Endothelial cell of umbilical vein (primary cell): ENCODE measurements around the gene NUP35. TPM values are rescaled to one million over a fixed set of nuclear protein-coding genes. Genes with fewer than 3 reads are reported as not detected.

Source experiments
- BruUV-seq: library from RNA; stranded (reverse); fragments of 400-500 nt; replicated peaks from 2 replicates; lab custom pipeline; 2021; lab: Mats Ljungman, UMichigan
- CTCF ChIA-PET: fragments of 300-600, 350-600 bp; sonication (Branson Sonifier 250); formaldehyde crosslinking; loops from one replicate; lab custom pipeline; 2021; ENCODE audit warnings: antibody characterized with exemption, inconsistent platforms; lab: Charles Lee
- POLR2A ChIA-PET: fragments of 300-600, 350-600 bp; sonication (Branson Sonifier 250); formaldehyde crosslinking; loops from one replicate; lab custom pipeline; 2021; ENCODE audit warnings: antibody characterized with exemption, inconsistent platforms; lab: Charles Lee
- DNase-seq: peaks from one replicate; pipeline ENCODE4 v3.0.0-alpha.2; 2011; ENCODE audit warnings: low read depth, low spot score
- FAIRE-seq: peaks from 2 replicates; lab custom pipeline; 2011; peaks lifted over from hg19 to GRCh38; lab: Jason Lieb, UNC
- H2AFZ ChIP-seq: 2 replicates; pipeline ENCODE4 v1.6.0; 2012; ENCODE audit warnings: low read depth, low read length, control low read depth, inconsistent platforms
- H3K27ac ChIP-seq: 2 replicates; pipeline ENCODE4 v1.5.1; 2011; ENCODE audit warnings: low read depth, mild to moderate bottlenecking, control low read depth, low read length, moderate library complexity; ENCODE audit not compliant: insufficient read depth
- H3K27me3 ChIP-seq, 2 experiments: 2 replicates each; pipeline versions ENCODE4 v1.6.0 to v1.6.1; 2011; ENCODE audit warnings: low read length in 2 of 2, mixed read lengths in 1 of 2; ENCODE audit not compliant: control insufficient read depth in 2 of 2, insufficient read depth in 2 of 2
- H3K36me3 ChIP-seq, 2 experiments: 2 replicates in 1 of 2; 3 replicates in 1 of 2; pipeline ENCODE4 v1.5.1; 2011; ENCODE audit warnings: low read length in 2 of 2, mild to moderate bottlenecking in 1 of 2, moderate library complexity in 1 of 2; ENCODE audit not compliant: control insufficient read depth in 2 of 2, insufficient read depth in 2 of 2; ENCODE audit errors: extremely low read depth in 1 of 2
- H3K4me1 ChIP-seq: 3 replicates; pipeline ENCODE4 v1.5.1; 2011; ENCODE audit warnings: mild to moderate bottlenecking, low read length; ENCODE audit not compliant: control insufficient read depth, insufficient read depth; ENCODE audit errors: extremely low read depth
- H3K4me2 ChIP-seq: 2 replicates; pipeline ENCODE4 v1.6.1; 2011; ENCODE audit warnings: low read length, control low read depth, mixed read lengths; ENCODE audit not compliant: insufficient read depth
- H3K4me3 ChIP-seq, 3 experiments: fragments of 200-600 bp in 1 of 3; sonication (generic), shearing (Covaris generic) in 1 of 3; replicated peaks in 1 of 3; 2 replicates each; pipeline ENCODE4 v1.5.1; 2011 to 2016; ENCODE audit warnings: control low read depth in 3 of 3, low read length in 3 of 3, mild to moderate bottlenecking in 2 of 3, inconsistent platforms in 1 of 3, low read depth in 1 of 3, moderate library complexity in 1 of 3; ENCODE audit not compliant: insufficient read depth in 1 of 3
- H3K79me2 ChIP-seq: 2 replicates; pipeline ENCODE4 v1.6.0; 2012; ENCODE audit warnings: low read length, inconsistent platforms; ENCODE audit not compliant: control insufficient read depth, insufficient read depth
- H3K9ac ChIP-seq: replicated peaks from 2 replicates; pipeline ENCODE3; 2011; ENCODE audit warnings: low read length, control low read depth; ENCODE audit not compliant: insufficient read depth; ENCODE audit errors: extremely low read depth
- H3K9me1 ChIP-seq: replicated peaks from 3 replicates; pipeline ENCODE4 v1.6.0; 2011; ENCODE audit warnings: mild to moderate bottlenecking, low read length; ENCODE audit not compliant: control insufficient read depth, insufficient read depth; ENCODE audit errors: extremely low read depth
- H3K9me3 ChIP-seq: replicated peaks from 2 replicates; pipeline ENCODE4 v1.5.1; 2012; ENCODE audit warnings: low read length, inconsistent platforms; ENCODE audit not compliant: control insufficient read depth, insufficient read depth
- H4K20me1 ChIP-seq: replicated peaks from 2 replicates; pipeline ENCODE3; 2011; ENCODE audit warnings: mild to moderate bottlenecking, low read length; ENCODE audit not compliant: control insufficient read depth, insufficient read depth; ENCODE audit errors: extremely low read depth
- EZH2 ChIP-seq: IDR thresholded peaks from 2 replicates; pipeline ENCODE4 v1.6.1; 2012; ENCODE audit warnings: borderline replicate concordance, low read depth, mild to moderate bottlenecking, moderate library complexity, low read length, inconsistent platforms; ENCODE audit not compliant: severe bottlenecking
- GATA2 ChIP-seq: IDR thresholded peaks from 2 replicates; pipeline ENCODE4 v1.7.0; 2011; ENCODE audit warnings: low read depth, mild to moderate bottlenecking, moderate library complexity, mixed read lengths, low read length; ENCODE audit not compliant: insufficient read length, insufficient read depth
- JUN ChIP-seq: IDR thresholded peaks from 2 replicates; pipeline ENCODE4 v1.6.1; 2011; ENCODE audit warnings: borderline replicate concordance, low read depth; ENCODE audit not compliant: insufficient read length, insufficient read depth
- MYC ChIP-seq: IDR thresholded peaks from one replicate; pipeline ENCODE4 v1.6.1; 2011; ENCODE audit warnings: mild to moderate bottlenecking, low read depth, low read length
- POLR2A ChIP-seq: IDR thresholded peaks from 2 replicates; pipeline ENCODE4 v1.6.1; 2012; ENCODE audit warnings: low read depth, mild to moderate bottlenecking, control low read depth, low read length
- dilution Hi-C: fragments of 300-500 bp; cut with MboI; formaldehyde crosslinking; loops from one replicate; pipeline ENCODE4 v1.15.0; 2019; ENCODE audit warnings: low sequenced_read_pairs; ENCODE audit not compliant: extremely low pct_ligation_motif_present
- intact Hi-C: fragments of 100-400 bp; cut with micrococcal nuclease; formaldehyde crosslinking; loops from one replicate; pipeline ENCODE4 v1.10.0; 2022
- polyA plus RNA-seq, 4 experiments: library from polyadenylated mRNA; depleted of rRNA in 3 of 4; stranded (reverse) in 3 of 4; unstranded in 1 of 4; fragments of >200 nt; gene quantifications; 2 replicates each; pipeline versions ENCODE4 v1.2.1 to v1.2.3, GENCODE V29; 2011 to 2012; ENCODE audit warnings: missing spikeins in 1 of 4
- total RNA-seq: library from RNA; stranded (reverse); gene quantifications from 2 replicates; pipeline ENCODE4 v1.2.3, GENCODE V29; 2021

Gene NUP35
- total and polyA plus RNA-seq, 2 donors (not counting 3 experiments of a cell fraction or from before 2014, with no cell fraction given): 8.4 to 22.1 TPM

- no peaks in the 10 kb centered on the region for H4K20me1 ChIP-seq
- H3K36me3 ChIP-seq: no peaks in the 10 kb centered on the region
- H3K9me1 ChIP-seq: no peaks in the 10 kb centered on the region
- no TSS peak for BruUV-seq
- FAIRE-seq (no peak), DNase-seq (no peak)
- no peak overlapping the region for H3K27ac ChIP-seq
- CTCF ChIA-PET: no interaction called here
- dilution Hi-C loops: no loop called here
- no peaks in the 10 kb centered on the region for H3K4me1 ChIP-seq
- no peaks in the 10 kb centered on the region for H3K9me3 ChIP-seq
- no peak overlapping the region for H3K4me3 ChIP-seq
- no peaks in the 10 kb centered on the region for H3K79me2 ChIP-seq
- H3K27me3 ChIP-seq: no peaks in the 10 kb centered on the region
- no peak overlapping the region for H2AFZ ChIP-seq
- intact Hi-C loops: no loop called here
- POLR2A ChIA-PET: no interaction called here
- no peak overlapping the region for H3K9ac ChIP-seq
- H3K4me2 ChIP-seq: no peak overlapping the region
- TF ChIP-seq POLR2A (no peak), EZH2 (no peak), GATA2 (no peak), MYC (no peak), JUN (no peak)
These were observed 85.3 kb downstream of the NUP35 start for GRCh38 chr2:183209395-183210028.

Other genes with a start within 250 kb of the NUP35 start
- 121 and 130 TPM in 2 replicates for gene NCKAP1, start 86.0 kb upstream of the NUP35 start, total RNA-seq
- gene NCKAP1, start 86.0 kb upstream of the NUP35 start, polyA plus RNA-seq: 46.8 and 49.4 TPM in 2 replicates
- gene DUSP19, start 45.7 kb upstream of the NUP35 start, total RNA-seq: 1.7 and 1.9 TPM in 2 replicates
- 0.53 and 0.69 TPM in 2 replicates for gene DUSP19, start 45.7 kb upstream of the NUP35 start, polyA plus RNA-seq